Measurements from ENCODE around the gene CACNG3.
"Not testable (repeated sequence)": the region's sequence is repeated elsewhere in the genome, so short reads cannot be mapped to it uniquely, and the experiment has no call there.

CACNG3 gene

GRCh38 chr16:24343829-24344228, 87.7 kb downstream of the CACNG3 start:
- DNase-seq = not testable (repeated sequence)

- DNase-seq = no peak
Measured at GRCh38 chr16:24344784-24345183, 88.6 kb downstream of the CACNG3 start.

- no peak for DNase-seq
Measured at GRCh38 chr16:24345704-24346103, 89.6 kb downstream of the CACNG3 start.

DNA sequence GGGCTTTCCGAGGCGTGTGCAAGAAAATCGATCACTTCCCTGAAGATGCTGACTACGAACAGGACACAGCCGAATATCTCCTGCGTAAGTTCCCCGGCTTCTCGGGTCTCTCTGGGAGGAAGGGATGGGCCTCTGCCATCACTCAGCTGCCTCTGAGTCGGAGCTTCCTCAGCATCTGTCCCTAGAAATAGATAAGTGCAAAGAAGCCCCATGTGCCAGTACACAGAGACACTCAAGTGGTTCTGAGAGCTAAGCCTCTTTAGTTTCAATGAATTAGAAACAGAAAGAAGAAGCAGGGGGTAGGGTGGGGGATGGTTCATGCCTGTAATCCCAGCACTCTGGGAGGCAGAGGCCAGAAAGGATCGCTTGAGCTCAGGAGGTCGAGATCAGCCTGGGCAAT, 90.6 kb downstream of the CACNG3 start:
- no peak for DNase-seq

- DNase-seq = no peak
Measured at GRCh38 chr16:24347556-24347955, 91.4 kb downstream of the CACNG3 start.

GRCh38 chr16:24348545-24349290, 92.6 kb downstream of the CACNG3 start:
- no peak for DNase-seq

DNA sequence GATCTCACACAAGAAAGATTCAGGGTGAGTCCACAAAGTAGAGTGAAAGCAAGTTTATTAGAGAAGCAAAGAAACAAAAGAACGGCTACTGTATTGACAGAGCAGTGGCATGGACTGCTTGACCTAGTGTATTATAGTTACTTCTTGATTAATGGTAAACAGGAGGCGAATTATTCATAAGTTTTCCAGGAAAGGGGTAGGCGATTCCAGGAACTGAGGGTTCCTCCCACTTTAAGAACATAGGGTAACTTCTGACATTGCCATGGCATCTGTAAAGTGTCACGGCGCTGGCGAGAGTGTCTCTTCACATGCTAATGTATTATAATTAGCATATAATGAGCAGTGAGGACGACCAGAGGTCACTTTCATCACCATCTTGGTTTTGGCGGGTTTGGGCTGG, 93.2 kb downstream of the CACNG3 start:
- no peak for DNase-seq

GRCh38 chr16:24352746-24353145, 96.6 kb downstream of the CACNG3 start:
- DNase-seq = no peak

- DNase-seq = no peak
Measured at GRCh38 chr16:24353622-24354021, 97.5 kb downstream of the CACNG3 start.

- no peak for DNase-seq
Measured at GRCh38 chr16:24357511-24357910, 101.4 kb downstream of the CACNG3 start.

DNA sequence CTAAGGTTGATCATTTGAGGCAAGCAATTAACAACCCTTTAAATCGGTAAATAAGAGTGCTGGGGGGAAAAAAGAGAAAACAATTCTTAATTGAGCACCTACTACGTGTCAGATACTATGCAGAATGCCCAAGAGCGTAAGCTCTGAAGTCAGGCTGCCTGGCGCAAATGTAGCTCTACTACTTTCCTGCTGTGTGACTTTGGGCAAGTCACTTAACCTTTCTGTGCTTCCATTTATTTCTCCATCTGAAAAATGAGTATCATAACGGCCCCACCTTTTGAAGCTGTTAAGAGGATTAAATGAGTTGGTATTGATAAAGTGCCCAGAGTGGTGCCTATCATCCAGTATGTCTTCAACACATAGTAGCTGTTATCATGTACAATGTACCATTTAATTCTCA, 102.0 kb downstream of the CACNG3 start:
- no peak for DNase-seq

DNA sequence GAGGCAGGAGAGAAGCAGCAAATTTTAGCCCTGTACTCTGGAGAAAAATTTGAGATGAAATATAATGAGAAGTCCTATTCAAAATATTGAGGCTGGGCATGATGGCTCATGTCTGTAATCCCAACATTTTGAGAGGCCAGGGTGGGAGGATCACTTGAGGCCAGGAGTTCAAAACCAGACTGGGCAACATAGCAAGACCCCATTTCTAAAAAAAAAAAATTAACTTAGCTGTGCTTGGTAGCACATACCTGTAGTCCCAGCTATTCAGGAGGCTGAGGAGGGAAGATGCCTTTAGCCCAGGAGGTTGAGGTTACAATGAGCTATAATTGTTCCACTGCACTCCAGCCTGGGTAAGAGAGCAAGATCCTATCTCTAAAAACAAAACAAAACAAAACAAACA, 103.4 kb downstream of the CACNG3 start:
- DNase-seq = no peak

DNA sequence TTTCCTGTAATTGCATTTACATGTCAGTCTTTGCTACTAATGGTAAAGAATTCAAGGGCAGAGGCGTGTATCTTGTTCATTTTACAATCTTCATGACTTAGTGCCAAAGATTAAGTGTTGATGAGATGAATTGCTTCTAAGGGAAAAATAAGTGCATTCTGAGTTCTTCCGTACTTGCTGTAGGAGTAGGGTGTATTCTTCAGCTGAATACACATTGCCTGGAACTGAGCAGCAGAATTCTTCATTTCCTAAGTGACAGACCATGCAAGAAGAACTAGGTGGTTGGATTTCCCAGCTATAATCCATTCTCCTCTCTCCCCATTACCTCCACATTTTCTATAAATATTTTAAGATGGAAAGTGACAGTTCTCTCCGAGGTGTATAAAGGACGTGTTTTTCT, 104.8 kb downstream of the CACNG3 start:
- no peak for DNase-seq

DNA sequence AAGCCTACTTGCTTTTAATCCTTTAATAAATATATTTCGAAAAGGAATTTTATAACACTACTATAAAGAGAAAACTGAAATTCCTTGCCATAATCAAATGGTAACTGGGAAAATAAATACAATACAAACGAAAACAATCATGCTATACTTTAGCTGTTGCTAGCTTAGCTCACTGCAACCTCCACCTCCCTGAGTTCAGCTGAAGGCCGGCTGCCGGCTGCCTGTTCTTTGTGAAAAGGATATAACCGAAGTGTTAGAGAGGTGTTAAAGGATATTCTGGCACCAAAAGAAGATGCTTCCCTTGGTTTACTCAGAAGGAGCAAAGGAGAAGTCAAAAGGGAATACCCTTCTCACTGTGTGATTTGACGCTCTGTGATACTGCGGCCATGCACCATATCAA, 108.5 kb downstream of the CACNG3 start:
- DNase-seq = no peak

DNA sequence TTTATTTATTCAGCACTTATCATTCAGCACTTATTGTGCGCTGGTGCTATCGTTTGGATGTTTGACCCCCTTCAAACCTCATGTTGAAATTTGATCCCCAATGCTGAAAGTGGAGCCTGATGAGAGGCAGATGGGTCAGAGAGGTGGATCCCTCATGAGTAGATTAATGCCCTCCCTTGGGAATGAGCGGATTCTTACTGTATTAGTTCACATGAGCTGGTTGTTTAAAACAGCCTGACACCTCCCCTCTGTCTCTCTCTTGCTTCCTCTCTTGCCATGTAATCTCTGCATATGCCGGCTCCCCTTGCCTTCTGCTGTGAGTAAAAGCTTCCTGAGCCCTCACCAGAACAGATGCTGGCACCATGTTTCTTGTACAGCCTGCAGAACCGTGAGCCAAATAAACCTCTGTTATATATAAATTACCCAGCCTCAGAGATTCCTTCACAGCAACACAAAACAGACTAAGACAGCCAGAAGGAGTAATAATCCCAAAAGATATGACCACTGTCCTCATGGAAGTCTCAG, 111.1 kb downstream of the CACNG3 start:
- no peak for DNase-seq

DNA sequence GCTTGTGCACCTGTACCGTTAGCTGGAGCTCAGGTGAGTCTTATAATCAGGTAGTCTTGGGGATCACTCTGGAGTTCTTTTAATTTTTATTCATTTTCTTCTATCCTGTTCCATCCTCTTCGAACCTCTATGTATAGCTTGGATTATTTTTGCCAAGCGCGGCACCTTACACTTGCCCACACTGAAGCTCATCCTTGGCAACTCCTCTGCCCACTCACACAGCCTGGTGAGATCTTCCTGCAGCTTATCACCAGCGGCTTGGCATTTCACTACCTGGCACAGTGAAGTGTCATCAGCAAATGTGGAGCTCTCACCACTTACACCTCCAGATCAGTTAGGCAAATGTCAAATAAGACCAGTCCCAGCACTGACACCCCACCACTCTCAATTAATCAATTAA, 116.7 kb downstream of the CACNG3 start:
- DNase-seq = no peak

DNA sequence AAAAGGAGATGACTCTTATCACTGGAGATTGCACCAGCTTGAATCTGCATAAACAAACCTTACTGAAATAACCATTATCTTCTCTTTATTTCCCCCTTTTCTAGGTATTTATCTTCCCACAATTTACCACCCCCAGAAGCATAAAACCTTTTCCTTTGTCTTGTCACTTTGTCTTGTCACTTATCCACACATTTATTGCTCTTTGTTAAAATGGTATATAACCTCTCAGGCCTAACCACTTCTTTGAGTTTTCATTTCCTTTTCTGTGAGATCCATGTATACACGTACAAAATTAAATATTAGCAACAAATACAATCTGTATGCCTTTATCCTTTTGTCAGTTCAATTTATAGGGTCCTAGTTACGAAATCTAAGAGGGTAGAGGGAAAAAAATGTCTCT, 122.9 kb downstream of the CACNG3 start:
- DNase-seq = no peak

GRCh38 chr16:24381470-24382118, 125.5 kb downstream of the CACNG3 start:
- DNase-seq = no peak

DNA sequence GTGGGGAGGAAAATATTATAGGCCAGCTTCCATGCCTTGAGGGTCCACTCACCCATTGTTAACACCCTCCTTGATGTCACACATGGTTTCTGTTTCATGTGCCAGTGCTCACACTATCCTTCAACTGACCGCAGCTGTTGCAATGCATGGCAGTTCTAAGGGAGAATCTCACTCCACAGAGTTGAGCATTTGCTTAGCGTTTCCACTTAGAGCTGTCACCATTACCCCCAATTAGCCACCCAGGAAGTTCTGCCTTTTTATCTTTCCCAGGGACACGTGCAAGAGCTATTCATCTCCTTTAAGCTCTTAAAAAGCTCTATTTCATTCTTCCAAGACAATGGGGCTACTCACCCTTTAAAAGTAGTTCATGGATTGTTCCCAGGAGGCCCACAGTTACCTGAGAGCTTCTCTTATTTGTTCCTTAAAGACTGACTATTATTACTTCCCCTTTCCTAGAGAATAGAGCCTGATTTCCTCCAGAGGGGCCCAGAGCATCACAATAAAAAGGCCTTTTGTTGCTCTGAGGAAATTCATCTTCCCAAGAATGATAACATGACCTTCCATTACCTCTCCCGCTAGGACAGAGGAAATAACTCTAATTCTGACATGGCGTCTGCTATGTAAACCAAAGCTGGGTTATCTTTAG, 126.8 kb downstream of the CACNG3 start:
- no peak for DNase-seq

- DNase-seq = no peak
Measured at GRCh38 chr16:24394341-24394740, 138.2 kb downstream of the CACNG3 start.

DNA sequence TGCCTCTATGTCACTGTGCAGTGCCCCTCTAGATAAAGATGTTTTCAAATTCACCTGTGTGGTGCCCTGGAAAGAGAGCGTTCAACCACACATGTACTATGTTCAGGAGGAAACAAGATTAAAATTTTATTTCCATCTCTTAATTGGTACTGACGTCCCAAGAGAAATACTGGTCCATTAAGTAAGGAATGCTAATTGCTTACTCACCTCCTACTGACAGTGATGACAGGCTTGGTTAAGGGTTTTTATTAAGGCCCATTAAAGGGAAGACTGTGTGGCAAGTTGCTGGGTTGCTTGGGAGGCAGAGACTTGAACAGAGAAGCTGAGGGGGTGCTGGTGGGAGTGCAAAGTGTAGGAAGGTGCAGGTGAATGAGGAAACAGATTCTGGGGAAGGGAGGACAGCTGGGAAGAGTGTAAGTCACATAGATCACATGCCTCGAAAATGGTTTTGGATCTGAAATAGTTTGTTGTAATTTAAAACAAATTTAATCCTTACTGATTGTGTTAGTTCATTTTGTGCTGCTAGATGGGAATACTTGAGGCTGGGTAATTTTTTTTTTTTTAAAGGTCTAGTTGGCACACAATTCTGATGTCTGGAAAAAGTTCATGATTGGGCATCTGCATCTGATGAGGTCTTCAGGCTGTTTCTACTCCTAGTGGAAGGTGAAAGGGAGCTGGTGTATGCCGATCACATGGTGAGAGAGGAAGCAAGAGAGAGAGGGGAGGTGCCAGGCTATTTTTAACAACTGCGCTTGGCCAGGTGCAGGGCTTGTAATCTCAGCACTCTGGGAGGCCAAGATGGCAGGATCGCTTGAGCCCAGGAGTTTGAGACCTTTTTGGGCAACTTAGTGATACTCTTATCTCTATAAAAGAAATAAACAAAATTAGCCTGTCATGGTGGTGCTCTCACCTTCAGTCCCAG, 140.5 kb downstream of the CACNG3 start:
- no peak for DNase-seq

GRCh38 chr16:24409045-24409444, 152.9 kb downstream of the CACNG3 start:
- DNase-seq = no peak

Measured in activated CD4-positive, alpha-beta T cell treated with anti-CD3 and anti-CD28 coated beads, Interleukin-2, amount 50 U/mL, for 1 hour (primary cell).